SK-MEL-5 (cell line): ENCODE data around the gene RIMS3. TPM values are rescaled to one million over a fixed set of nuclear protein-coding genes. Genes with fewer than 3 reads are reported as not detected.

Experiments used
- DNase-seq: peaks from one replicate; pipeline ENCODE4 v3.0.0-alpha.2; 2016; ENCODE audit warnings: low read depth, low spot score
- in situ Hi-C: cut with HindIII; loops from 2 replicates; pipeline ENCODE4 v1.10.0; 2016; ENCODE audit warnings: low sequenced_read_pairs, high pct_unique_total_duplicates, low pct_unique_long_range_greater_than_20kb
- total RNA-seq: library from RNA; depleted of rRNA; stranded (reverse); fragments of >200 nt; shearing (Covaris generic); gene quantifications from 2 replicates; pipeline ENCODE4 v1.2.3, GENCODE V29; 2014

RIMS3 gene
- total RNA-seq, 1 experiment from 2014 or later, result 2.6 TPM

DNA sequence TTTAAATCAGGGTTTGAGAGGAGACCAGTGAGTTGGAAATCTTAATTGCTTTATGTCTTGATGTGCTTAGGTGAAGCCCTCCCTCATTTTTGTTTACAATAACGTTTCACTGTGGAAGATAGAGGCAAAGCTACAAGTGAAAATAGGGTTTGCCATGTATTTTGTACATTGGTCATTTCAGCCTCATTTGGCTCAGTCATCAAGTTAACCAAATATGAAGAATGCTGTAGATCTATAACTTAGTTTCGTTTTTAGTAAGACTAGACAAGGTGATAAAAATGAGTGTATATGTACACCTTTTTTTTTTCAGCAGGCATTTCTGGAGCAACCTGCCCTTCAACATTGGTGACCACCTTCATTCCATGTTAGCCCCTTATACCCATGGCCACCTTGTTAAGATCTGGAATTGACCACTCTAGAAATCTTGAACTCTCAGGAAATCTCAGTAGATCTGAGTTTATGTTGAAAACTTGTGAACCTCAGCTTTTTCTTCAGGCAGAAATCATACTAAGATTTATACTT is 28.9 kb upstream of the RIMS3 start:
- in situ Hi-C loops, result no loop called here
- no peak for DNase-seq

DNA sequence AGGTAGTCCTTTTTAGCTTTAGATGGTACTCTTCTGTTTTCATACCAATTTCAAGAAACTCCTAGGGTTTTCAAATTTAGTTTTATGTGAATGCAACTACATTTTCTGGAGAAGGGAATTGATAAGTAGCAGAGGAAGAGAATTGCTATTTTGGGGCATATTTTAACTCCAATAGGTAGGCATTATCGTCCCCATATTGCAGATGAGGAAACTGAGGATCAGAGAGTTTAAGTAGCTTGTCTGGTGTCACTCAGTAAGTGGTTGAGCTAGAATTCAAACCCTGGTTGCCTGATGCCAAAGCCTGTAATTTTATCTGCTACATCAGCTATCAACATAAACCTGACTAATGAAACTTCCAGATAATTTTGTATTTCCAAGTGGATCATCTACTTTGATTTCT is 27.9 kb upstream of the RIMS3 start:
- DNase-seq, result no peak
- in situ Hi-C loops, result no loop called here

DNA sequence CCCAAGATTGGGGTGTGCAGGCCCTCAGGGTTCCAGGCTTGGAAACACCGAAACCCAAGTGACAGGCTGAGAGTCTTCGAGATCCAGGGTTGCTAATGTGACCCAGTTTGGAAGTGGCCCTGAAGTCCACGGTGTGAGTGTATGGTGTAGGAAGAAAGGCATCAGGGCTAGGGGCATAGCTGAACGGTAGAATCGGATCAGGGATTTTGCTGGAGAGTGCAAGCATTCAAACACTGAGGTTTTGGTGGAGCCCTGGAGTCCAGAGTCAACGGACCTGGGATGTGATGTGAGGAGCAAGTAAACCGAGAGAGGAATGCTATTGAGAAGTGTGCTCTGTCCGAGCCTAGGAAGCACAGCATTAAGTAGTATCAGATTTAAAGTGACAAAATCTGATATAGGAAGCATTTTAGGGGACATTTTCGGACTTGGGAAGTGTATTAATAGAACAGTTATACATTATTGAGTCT is 27.0 kb upstream of the RIMS3 start:
- peak; percentile 16 for DNase-seq
- in situ Hi-C loops, result no loop called here

DNA sequence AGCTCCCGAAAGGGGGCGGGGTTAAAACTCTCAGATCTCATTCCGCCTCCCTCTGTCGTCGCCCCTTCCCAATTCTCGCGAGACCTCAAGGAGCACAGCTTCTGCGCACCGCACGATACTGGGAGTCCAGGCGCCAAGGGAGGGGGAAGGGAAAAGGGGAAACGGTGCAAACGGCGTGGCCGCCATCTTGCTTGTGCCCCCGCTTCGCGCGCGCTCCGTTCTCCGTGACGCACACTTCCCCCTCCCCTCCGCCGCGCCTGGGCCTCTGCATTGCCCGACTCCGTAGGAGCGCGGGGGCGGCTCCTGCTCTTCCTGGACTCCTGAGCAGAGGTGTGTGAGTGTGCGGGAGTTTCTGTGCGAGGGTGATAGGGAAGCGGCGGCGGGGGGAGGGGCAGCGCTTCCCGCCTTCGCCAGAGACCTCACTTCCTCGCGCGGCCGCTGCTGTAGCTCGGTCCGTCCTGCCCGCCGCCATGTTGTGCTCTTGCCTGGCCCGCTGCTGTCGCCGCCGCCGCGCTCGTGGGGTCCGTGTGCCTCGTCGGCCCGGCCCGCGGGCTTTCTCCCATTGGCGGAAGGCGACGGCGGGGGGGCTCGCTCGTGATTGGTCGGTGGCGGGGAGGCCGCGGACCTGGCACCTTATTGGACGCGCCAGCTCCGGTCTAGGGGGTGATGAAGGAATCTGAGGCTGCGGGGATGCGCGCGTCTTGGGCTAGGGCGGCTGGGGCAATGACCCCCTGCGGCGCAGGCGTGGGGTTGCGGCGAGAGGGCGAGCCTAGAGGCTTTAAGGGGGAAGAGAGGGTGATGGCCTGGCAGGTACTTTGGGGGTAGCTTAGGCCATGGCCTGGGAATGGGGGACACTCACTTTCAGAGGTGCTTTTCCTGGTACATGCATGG is 26.3 kb upstream of the RIMS3 start, which contains the start of gene NFYC:
TSS of gene NFYC (plus strand) at position 167 of the 891 bp plus-strand sequence. CDS start 47,140 bp downstream, outside the sequence.
- in situ Hi-C loops, result no loop called here
- peak; percentile 99 for DNase-seq

DNA sequence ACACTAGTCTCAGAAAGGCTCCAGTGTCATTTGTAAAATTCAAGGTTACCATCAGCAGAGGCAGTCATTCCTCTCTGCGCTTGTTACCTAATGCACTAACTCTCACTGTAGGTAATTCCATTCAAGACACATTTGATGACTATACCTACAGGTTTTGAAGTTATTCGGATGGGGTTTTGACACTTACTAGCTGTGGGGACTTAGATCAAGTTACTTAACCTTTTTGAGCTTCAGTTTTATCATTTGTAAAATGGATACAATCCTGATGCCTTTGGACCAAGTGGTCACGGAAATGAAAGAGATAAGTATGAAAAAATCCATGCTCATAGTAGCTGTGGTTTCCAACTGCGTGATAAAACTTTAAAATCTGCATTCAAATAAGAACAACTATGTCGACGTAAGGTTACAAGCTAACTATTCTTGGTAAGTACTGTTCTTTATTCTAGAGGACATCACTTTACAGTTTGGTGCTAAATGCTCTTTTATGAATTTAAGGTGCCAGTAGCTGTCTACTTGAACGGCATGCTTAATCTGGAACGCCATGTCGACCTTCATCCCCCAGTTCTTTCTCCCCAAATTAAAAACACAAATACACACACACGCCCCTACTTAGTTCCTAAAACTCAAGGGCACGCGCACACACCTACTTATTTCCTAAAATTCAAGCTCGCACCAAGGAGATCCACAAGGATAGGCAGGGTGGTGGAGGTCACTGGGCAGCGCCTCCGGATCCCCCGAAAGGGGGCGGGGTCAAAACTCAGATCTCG is 25.5 kb upstream of the RIMS3 start:
- in situ Hi-C loops, result no loop called here

DNA sequence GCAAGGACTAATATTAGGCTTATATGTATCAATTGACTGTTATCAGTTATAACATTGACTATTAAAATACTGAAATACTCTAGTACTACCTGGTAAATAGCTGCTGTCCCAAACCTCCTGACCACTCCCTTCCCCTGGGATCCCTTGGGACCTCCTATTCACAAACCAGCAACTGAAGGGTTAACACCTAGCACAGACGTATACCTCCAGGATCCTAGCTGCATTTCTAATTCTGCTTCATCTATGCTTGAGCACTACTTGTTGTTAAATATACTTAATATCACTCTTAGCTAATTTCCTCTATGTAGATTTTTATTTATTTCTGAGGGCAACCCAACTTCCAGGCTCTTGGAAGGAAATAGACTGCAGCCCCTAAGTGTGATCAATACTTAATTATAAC is 24.3 kb upstream of the RIMS3 start:
- no peak for DNase-seq
- in situ Hi-C loops, result no loop called here

More for the DNA sequence above, 25.5 kb upstream of the RIMS3 start:
- peak; percentile 7 for DNase-seq

DNA sequence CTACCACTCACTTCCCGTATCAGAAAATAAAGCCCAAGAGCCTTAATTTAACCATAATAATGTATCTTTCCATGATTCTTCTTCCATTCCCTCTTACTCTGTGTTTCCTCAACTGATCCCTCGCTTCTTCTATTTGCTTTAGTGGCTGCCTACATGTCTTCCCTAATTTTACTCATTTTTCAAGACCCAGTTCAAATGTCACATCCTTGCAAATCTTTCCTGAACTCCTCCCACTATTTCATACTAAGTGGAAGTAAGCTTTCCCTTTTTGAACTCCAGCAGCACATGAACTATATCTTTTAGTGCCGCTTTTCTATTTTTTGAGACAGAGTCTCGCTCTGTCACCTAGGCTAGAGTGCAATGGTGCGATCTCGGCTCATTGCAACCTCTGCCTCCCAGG is 22.2 kb upstream of the RIMS3 start:
- no peak for DNase-seq
- in situ Hi-C loops, result no loop called here

DNA sequence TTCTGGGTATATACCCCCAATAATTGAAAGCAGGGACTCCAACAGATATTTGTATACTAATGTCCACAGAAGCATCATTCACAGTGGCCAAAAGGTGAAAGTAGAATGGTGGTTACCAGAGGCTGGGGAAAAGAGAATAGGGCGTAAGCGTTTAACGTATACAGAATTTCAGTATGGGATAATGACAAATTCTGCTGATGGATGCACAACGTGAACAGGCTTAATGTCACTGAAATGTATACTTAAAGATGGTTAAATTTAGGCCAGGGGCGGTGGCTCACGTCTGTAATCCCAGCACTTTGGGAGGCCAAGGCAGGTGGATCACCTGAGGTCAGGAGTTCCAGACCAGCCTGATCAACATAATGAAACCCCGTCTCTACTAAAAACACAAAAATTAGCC is 21.6 kb upstream of the RIMS3 start:
- in situ Hi-C loops, result no loop called here
- no peak for DNase-seq

DNA sequence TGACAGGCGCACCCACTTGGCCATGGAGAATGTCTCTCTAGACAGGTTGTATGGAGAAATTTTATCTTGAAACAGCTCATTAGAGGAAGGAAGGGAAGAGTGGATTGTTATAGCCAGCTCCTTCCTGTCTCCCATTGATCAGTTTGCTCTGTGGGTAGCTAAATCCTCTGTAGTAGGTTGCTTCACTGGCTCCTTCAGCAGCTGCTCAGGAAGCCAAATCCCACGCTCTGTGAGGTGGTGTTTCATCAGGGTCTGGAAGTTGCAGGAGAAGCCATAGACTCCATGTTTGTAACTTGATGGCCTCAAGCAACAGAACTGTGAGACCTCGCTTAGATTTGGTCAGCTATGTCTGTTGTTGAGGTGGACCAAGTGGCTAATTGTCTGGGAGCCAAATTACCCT is 19.2 kb upstream of the RIMS3 start:
- in situ Hi-C loops, result no loop called here
- no peak for DNase-seq

DNA sequence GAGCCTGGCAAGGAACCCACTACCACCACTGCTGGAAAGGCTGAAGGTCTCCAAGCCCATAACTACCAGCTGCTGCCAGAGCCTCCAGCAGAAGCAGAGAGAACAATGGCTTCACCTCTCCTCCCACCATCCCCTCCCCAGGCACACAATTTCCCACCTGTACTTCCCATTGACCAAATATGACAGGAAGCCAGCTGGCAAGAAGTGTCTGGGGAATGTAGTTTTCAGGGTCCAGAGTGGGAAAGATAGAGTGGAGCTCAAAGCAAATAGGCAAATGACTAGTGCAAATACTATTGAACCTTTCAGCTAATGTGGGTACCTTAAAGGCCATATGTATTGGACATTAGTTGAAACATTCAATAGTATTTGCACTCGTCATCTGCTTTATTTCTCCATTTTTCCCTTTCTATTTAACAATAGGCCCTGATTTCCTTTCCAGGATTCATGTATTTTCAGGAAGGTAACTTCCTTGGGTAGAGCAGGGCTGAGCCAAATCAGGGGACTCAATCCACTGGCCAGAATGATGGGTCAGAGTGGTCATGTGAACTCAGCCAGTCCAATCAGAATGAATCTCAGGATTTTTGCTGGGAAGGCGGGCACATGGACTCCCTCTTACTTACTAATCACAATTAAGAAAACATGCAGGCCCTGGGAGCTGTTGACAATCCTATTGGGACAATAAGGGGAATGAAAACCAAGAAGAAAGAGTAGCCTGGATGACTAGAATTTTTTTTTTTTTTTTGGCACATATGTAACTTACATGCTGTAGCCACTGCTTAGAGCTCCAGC is 13.9 kb upstream of the RIMS3 start:
- no peak for DNase-seq
- in situ Hi-C loops, result no loop called here

DNA sequence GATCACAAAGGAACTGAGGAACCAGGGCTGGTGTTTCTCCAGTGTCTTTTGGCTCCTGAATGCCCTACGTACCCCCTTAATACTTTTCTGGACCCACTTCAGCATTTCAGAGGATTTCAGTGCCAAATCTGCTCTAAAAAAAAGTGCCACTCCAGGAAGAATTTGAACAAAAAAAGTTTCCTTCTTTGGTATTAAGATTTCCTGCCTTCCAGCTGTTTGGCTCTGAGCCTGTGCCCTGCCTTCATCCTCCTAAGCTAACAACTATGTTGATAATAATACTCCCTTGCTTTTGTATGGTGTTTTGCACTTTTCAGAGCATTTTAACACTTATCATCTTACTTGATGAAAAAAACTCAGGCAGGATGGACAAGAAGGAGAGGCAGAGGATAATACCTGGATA is 11.0 kb upstream of the RIMS3 start:
- no peak for DNase-seq
- in situ Hi-C loops, result no loop called here

DNA sequence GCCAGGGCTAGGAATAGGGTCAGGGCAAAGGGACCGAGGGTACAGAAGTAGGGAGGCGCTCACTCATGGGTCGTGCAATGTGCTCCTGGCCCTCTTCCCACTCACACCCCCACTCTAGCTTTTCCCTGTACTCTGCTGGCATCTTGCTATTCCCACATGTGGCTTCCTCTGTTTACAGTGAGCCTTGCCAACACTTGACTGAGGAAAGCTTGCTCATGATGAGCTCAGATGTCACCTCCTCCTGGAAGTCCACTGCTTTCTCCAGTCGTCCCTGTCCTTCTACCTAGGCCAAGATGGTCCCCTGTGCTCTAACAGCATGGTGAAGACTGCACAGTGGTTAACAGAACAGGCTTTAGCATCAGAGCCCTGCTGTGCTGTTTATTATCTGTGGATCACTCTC is 8.0 kb upstream of the RIMS3 start:
- in situ Hi-C loops, result no loop called here
- no peak for DNase-seq

DNA sequence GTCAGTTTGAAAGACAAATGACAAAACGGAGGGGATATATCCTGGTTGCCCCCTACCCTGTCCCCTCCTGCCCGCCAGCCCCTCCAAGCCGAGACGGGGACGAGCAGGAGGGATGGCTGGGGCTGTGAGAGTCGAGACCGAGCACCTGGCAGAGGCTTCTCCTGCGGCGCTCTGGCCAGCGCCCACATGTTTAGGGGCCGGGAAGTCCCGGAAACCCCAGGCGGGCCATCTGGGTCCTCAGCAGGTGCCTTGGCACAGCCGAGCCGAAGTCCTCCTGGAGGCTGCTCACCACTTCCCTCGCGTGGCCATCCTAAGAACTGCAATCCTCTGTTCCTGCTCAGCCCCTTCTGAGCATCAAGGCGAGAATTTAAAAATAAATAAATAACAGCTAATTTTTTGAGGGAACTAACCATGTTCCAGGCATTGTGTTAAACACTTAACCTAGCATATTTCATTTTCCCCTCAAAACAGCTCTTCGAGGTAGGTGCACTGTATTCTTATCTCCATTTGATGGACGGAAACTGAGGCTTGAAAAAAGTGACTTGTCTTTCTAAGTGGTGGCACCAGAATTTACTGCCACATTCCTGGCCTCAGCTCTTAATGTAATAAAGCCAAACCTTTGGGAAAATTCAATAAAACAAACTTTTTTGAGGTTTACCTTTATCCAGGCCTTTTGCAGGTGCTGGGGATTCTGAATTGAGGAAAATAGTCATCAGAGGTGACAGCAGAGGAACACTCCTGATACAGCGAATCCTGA is 3.5 kb upstream of the RIMS3 start:
- in situ Hi-C loops, result no loop called here
- DNase-seq, result peak; percentile 74

DNA sequence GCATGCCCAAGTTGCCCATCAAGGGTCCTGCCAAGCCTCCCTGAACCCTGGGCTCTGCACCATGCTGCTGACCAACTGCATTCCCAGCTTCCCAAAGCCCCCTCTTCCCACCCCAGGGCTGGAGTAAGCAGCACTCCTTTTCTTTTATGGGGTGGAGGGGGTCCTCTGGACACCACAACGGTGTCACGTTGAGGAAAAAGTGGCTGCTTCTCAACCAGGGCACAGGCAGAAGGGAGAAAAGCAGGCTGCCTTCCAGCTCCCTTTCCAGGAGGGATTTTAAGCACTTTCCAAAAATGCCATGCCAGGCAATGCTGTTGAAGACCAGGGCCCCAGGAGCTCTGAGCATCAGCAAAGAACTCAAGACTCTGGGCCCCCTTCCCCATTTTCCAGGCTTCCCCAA is 691 bp downstream of the RIMS3 start:
- in situ Hi-C loops, result no loop called here

DNA sequence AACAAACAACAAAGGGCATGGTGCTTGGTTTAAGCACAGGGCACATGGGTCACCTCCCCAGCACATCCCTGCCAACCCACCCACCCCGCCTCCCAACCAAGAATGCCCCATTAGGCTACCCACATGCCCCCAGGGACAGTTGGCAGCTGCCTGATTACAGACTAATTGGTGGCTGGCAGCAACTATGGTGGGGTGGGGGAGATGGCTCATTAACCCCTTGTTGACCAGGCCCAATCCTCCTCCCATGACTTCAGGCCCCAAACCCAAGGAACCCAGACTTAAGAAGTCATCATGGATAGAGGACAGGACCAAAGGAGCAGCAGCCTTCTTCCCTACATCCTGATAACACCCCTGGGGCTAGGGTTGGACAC is 1.3 kb downstream of the RIMS3 start:
- no peak for DNase-seq
- in situ Hi-C loops, result no loop called here

More for the DNA sequence above, 691 bp downstream of the RIMS3 start:
- no peak for DNase-seq

DNA sequence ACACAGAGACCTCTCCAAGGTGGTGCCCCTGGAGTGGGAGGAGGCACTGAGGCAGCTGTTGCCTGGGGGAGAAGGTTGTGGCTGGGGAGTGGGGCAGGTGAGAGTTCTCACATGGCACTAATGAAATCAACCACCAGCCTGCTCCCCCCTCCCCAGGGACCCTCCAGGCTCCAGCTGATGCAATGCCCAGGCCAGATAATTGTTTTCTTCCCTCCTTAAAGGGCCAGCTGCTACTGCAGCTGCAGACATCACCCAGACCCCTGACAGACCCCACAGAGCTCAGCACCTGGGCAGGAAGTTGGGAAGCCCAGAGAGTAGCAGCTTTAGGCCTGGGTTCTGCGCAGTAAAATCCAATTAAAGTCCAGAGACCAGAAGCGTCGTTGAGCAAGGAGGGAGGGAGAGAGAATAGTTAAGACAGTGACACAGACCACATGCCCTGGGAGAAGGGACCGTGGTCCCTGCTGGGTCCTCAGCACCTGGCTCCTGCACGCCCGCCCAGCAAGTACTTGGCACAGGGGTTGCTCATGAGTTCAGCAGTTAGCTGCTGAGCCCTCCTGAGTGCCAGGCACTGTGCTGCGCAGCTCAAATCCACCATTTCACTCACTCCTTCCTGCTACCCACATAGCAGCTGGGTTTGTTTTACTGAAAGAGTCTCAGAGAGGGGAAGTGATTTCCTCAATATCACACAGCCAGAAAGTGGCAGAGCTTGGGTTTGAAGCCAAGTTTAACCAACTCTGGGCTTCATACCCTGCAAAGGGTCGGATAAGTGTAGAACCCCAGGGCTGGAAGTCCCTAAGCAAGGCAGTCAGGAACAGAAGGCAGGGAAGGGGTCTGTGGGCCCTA is 1.9 kb downstream of the RIMS3 start:
- DNase-seq, result no peak
- in situ Hi-C loops, result no loop called here
